ENCODE measurements around the gene PDE8A.
"Not testable (repeated sequence)": the region's sequence is repeated elsewhere in the genome, so short reads cannot be mapped to it uniquely, and the experiment has no call there.

Gene PDE8A

DNA sequence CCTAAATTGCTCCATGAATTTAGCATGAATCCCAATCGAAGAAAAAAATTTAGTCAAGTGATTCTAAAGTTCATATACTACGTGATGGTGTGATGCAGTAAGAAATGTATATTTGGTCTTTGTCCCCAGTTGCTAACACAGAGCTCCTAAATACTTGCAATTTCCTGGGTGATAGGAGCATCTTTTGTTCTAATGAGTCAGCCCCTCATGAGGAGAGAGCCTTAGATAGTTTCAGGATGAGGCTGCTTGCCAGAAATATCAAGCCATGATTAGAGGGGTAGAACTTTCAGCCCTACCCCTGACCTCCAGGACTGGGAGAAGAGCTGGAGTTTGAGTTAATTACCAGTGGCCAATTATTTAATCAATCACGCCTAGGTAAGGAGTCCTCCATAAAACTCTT, 170.2 kb downstream of the PDE8A start:
- Histone ChIP-seq H3K4me3 (ENCODE audit: low read depth in 1 of 2, low read length in 2 of 2) (no peak overlapping the region), H3K4me1 (ENCODE audit: insufficient read depth, low read length) (no peaks in the 10 kb centered on the region), H3K36me3 (ENCODE audit: insufficient read depth, low read length) (no peaks in the 10 kb centered on the region), H3K9me3 (ENCODE audit: low read length) (no peaks in the 10 kb centered on the region), H3K9ac (ENCODE audit: low read length) (no peak overlapping the region), H3K27ac (ENCODE audit: low read depth, low read length) (no peak overlapping the region), H3K27me3 (ENCODE audit: control insufficient read depth in 1 of 2, insufficient read depth in 2 of 2, low read length in 2 of 2) (no peaks in the 10 kb centered on the region)

DNA sequence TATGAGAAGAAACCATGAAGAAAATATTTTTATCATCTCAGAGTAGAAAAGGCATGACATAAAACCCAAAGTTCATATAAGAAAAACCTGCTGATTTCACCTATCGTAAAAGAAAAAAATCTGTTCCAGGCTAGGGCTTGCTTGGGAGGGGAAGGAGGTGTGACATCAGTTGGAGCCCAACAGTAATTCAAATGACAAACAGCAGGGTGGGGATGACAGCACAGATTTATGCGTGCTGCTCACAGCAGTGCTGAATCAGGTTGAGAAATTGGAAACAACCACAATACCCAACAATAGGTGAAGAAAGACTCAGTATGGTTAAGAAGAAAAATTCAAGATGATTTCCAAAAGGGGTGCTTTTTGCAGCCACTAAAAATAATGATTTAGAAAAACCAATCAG, 172.4 kb downstream of the PDE8A start:
- no peaks in the 10 kb centered on the region for H3K27me3 ChIP-seq (ENCODE audit: control insufficient read depth in 1 of 2, insufficient read depth in 2 of 2, low read length in 2 of 2)
- no peaks in the 10 kb centered on the region for H3K9me3 ChIP-seq (ENCODE audit: low read length)
- H3K36me3 ChIP-seq (ENCODE audit: insufficient read depth, low read length) = no peaks in the 10 kb centered on the region
- H3K4me3 ChIP-seq (ENCODE audit: low read depth in 1 of 2, low read length in 2 of 2) = no peak overlapping the region
- H3K9ac ChIP-seq (ENCODE audit: low read length) = no peak overlapping the region
- no peak overlapping the region for H3K27ac ChIP-seq (ENCODE audit: low read depth, low read length)
- H3K4me1 ChIP-seq (ENCODE audit: insufficient read depth, low read length) = no peaks in the 10 kb centered on the region

DNA sequence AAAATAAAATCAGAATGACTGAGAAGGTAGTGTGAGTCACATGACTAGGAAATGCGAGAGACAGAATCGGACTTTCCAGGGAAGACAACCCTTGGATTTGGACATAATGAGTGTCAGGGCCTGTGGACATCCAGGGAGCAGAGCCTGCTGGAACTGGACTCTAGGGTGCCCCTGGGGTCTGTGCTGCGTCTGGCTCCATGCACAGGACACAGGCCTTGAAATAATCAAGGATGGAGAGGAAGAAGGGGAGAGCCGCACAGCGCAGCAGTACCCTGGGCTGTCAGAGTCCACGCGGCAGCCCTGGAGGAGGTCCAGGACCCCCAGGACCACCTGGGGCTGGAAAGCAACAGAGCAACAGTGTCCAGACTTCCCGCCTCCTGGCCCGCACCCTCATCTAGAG, 173.7 kb downstream of the PDE8A start:
- H3K27ac ChIP-seq (ENCODE audit: low read depth, low read length) = no peak overlapping the region
- no peak overlapping the region for H3K9ac ChIP-seq (ENCODE audit: low read length)
- no peaks in the 10 kb centered on the region for H3K9me3 ChIP-seq (ENCODE audit: low read length)
- H3K4me1 ChIP-seq (ENCODE audit: insufficient read depth, low read length) = no peaks in the 10 kb centered on the region
- H3K27me3 ChIP-seq (ENCODE audit: control insufficient read depth in 1 of 2, insufficient read depth in 2 of 2, low read length in 2 of 2) = no peaks in the 10 kb centered on the region
- H3K36me3 ChIP-seq (ENCODE audit: insufficient read depth, low read length) = no peaks in the 10 kb centered on the region
- H3K4me3 ChIP-seq (ENCODE audit: low read depth in 1 of 2, low read length in 2 of 2) = no peak overlapping the region

DNA sequence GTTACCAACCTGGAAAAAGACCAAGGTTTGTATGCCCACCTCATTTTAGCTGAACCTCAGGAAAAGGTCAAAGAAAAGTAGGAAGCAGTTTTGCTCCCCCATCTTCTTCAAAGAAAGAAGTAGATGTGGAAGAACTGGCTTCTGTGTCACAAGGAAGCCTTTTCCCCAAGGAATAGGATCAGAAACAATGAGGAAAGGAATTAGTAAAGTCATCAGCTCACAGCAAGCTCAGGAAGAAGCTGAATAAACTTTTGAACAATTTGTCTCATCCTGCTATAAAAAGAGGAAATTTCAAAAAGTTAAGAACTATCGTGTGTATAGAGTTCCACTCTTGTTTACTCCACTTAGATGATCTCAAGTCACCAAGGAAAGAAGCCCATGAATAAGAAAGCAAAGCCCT, 174.2 kb downstream of the PDE8A start:
- no peaks in the 10 kb centered on the region for H3K27me3 ChIP-seq (ENCODE audit: control insufficient read depth in 1 of 2, insufficient read depth in 2 of 2, low read length in 2 of 2)
- no peak overlapping the region for H3K27ac ChIP-seq (ENCODE audit: low read depth, low read length)
- no peaks in the 10 kb centered on the region for H3K36me3 ChIP-seq (ENCODE audit: insufficient read depth, low read length)
- no peak overlapping the region for H3K9ac ChIP-seq (ENCODE audit: low read length)
- H3K4me1 ChIP-seq (ENCODE audit: insufficient read depth, low read length) = no peaks in the 10 kb centered on the region
- no peak overlapping the region for H3K4me3 ChIP-seq (ENCODE audit: low read depth in 1 of 2, low read length in 2 of 2)
- H3K9me3 ChIP-seq (ENCODE audit: low read length) = no peaks in the 10 kb centered on the region

DNA sequence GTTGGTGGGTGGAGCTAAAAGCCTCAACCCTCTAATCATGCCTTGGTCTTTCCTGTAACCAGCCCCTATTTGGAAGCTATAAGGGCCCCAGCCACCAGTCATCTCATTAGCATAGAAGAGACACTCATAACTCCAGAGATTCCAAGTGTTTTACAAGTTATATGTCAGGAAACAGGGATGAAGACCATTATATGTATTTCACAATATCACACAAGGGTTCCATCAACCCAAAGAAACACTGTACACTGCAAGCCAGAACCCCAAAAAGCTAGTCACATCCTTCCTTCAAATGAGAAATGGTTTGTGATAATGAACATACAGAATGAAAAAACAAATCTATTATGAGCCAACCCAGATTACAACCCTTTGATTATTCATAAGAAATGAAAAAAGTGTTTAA, 175.7 kb downstream of the PDE8A start:
- Histone ChIP-seq H3K27ac (ENCODE audit: low read depth, low read length) (no peak overlapping the region), H3K36me3 (ENCODE audit: insufficient read depth, low read length) (no peaks in the 10 kb centered on the region), H3K9ac (ENCODE audit: low read length) (no peak overlapping the region), H3K9me3 (ENCODE audit: low read length) (no peaks in the 10 kb centered on the region), H3K27me3 (ENCODE audit: control insufficient read depth in 1 of 2, insufficient read depth in 2 of 2, low read length in 2 of 2) (no peaks in the 10 kb centered on the region), H3K4me3 (ENCODE audit: low read depth in 1 of 2, low read length in 2 of 2) (no peak overlapping the region), H3K4me1 (ENCODE audit: insufficient read depth, low read length) (no peaks in the 10 kb centered on the region)

DNA sequence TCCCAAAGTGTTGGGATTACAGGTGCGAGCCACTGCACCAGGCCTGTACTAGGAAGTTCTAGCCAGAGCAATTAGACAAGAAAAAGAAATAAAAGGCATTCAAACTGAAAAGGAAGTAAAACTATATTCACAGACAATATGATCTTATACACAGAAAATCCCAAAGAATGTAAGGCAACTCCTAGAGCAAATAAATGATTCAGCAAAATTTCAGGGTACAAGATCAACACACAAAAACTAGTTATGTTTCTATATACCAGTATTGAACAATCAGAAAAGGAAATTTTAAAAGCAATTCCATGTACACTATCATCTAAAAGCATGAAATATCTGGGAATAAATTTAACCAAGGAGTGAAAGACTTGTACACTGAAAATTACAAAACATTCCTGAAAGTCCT, 180.6 kb downstream of the PDE8A start:
- Histone ChIP-seq H3K4me1 (ENCODE audit: insufficient read depth, low read length) (no peaks in the 10 kb centered on the region), H3K27me3 (ENCODE audit: control insufficient read depth in 1 of 2, insufficient read depth in 2 of 2, low read length in 2 of 2) (no peaks in the 10 kb centered on the region), H3K4me3 (ENCODE audit: low read depth in 1 of 2, low read length in 2 of 2) (no peak overlapping the region), H3K9ac (ENCODE audit: low read length) (no peak overlapping the region), H3K27ac (ENCODE audit: low read depth, low read length) (no peak overlapping the region), H3K36me3 (ENCODE audit: insufficient read depth, low read length) (no peaks in the 10 kb centered on the region), H3K9me3 (ENCODE audit: low read length) (no peaks in the 10 kb centered on the region)

DNA sequence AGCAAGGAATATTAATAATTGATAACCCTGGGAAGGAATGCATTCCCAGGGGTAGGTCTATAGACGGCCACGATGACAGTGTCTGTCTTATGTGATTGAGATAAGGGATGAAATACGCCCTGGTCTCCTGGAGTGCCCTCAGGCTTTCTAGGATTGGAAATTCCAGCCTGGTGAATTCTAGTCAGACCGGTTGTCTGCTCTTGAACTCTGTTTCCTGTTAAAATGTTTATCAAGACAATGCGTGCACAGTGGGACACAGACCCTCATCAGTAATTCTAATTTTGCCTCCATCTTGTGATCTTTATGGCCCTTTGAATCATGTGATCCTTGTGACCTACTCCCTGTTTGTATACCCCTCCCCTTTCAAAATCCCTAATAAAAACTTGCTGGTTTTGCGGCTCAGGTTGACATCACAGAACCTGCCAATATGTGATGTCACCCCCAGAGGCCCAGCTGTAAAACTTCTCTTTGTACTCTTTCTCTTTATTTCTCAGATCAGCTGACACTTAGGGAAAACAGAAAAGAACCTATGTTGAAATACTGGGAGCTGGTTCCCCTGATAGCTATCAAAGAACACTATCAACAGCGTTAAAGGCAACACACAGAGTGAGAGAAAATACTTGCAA, 183.3 kb downstream of the PDE8A start:
- Histone ChIP-seq H3K9me3 (ENCODE audit: low read length) (no peaks in the 10 kb centered on the region), H3K36me3 (ENCODE audit: insufficient read depth, low read length) (no peaks in the 10 kb centered on the region), H3K27ac (ENCODE audit: low read depth, low read length) (no peak overlapping the region), H3K27me3 (ENCODE audit: control insufficient read depth in 1 of 2, insufficient read depth in 2 of 2, low read length in 2 of 2) (peaks cover 0 to 9% of the 10 kb centered on the region in 2 donors), H3K9ac (ENCODE audit: low read length) (no peak overlapping the region), H3K4me3 (ENCODE audit: low read depth in 1 of 2, low read length in 2 of 2) (no peak overlapping the region), H3K4me1 (ENCODE audit: insufficient read depth, low read length) (no peaks in the 10 kb centered on the region)

DNA sequence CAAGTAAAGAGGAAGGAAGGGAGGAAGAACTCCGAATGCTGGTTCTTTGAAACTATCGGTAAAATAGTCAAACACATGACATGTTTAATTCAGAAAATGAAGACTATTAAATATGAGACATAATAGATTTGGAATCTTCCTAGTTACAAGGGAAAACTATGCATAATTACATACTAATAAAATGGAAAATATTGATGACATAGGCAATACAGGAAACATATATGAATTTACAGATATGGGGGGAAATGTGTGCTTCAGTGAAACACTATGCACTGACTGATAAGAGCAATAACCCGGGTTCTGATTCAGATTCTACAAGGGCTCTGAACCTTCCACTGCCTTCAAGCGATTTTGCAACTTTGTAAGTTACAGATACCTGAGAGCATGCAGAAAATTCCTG, 185.9 kb downstream of the PDE8A start:
- H3K27ac ChIP-seq (ENCODE audit: low read depth, low read length) = no peak overlapping the region
- no peaks in the 10 kb centered on the region for H3K4me1 ChIP-seq (ENCODE audit: insufficient read depth, low read length)
- peaks cover 0 to 9% of the 10 kb centered on the region in 2 donors for H3K27me3 ChIP-seq (ENCODE audit: control insufficient read depth in 1 of 2, insufficient read depth in 2 of 2, low read length in 2 of 2)
- no peaks in the 10 kb centered on the region for H3K36me3 ChIP-seq (ENCODE audit: insufficient read depth, low read length)
- no peak overlapping the region for H3K4me3 ChIP-seq (ENCODE audit: low read depth in 1 of 2, low read length in 2 of 2)
- H3K9ac ChIP-seq (ENCODE audit: low read length) = no peak overlapping the region
- no peaks in the 10 kb centered on the region for H3K9me3 ChIP-seq (ENCODE audit: low read length)

DNA sequence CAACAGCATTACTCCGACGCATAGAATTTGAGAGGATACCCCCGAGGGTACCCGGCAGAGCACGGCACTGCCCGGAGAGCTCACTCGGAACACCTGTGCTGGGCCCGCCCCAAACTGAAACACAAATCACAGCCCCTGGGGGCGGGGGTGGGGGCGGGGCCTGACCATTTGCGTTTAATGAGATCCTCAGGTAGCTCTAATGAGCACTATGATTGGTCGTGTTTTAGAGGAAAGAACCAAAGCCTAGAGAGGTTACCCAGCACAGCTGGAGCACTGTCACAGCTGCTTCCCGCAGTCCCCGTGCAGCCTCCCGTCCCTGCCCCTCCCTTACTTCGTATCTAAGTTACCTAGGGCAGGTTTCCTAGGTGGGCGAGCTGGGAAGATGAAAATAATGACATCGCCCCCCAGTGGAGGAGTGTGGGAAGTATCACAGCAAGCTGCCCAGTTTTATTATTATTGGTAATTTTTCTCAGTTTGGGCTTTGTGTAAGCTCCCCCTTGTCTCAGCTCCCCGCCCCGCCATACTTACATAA, 187.1 kb downstream of the PDE8A start:
- Histone ChIP-seq H3K9ac (ENCODE audit: low read length) (no peak overlapping the region), H3K9me3 (ENCODE audit: low read length) (no peaks in the 10 kb centered on the region), H3K27me3 (ENCODE audit: control insufficient read depth in 1 of 2, insufficient read depth in 2 of 2, low read length in 2 of 2) (peaks cover 0 to 9% of the 10 kb centered on the region in 2 donors), H3K4me1 (ENCODE audit: insufficient read depth, low read length) (no peaks in the 10 kb centered on the region), H3K4me3 (ENCODE audit: low read depth in 1 of 2, low read length in 2 of 2) (no peak overlapping the region), H3K27ac (ENCODE audit: low read depth, low read length) (no peak overlapping the region), H3K36me3 (ENCODE audit: insufficient read depth, low read length) (no peaks in the 10 kb centered on the region)

DNA sequence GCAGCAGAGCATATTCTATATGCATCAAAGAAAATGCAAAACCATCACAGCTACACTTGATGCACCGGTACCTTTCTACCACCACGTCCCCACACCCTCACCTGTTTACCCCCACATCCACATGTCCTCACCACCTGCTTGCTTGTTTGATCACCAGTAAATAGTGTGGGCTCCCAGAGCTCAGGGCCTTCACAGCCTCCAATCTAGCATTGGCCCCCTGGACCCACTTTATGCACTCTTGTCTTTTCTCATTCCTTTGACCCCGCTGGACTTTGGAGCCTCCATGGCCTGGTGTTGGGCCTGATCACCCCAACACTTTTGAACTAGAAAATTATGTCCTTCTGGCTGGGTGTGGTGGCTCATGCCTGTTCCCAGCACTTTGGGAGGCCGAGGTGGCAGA, 190.1 kb downstream of the PDE8A start:
- Histone ChIP-seq H3K4me1 (ENCODE audit: insufficient read depth, low read length) (no peaks in the 10 kb centered on the region), H3K27ac (ENCODE audit: low read depth, low read length) (no peak overlapping the region), H3K9ac (ENCODE audit: low read length) (no peak overlapping the region), H3K4me3 (ENCODE audit: low read depth in 1 of 2, low read length in 2 of 2) (no peak overlapping the region), H3K27me3 (ENCODE audit: control insufficient read depth in 1 of 2, insufficient read depth in 2 of 2, low read length in 2 of 2) (peaks cover 0 to 9% of the 10 kb centered on the region in 2 donors), H3K9me3 (ENCODE audit: low read length) (no peaks in the 10 kb centered on the region), H3K36me3 (ENCODE audit: insufficient read depth, low read length) (no peaks in the 10 kb centered on the region)

DNA sequence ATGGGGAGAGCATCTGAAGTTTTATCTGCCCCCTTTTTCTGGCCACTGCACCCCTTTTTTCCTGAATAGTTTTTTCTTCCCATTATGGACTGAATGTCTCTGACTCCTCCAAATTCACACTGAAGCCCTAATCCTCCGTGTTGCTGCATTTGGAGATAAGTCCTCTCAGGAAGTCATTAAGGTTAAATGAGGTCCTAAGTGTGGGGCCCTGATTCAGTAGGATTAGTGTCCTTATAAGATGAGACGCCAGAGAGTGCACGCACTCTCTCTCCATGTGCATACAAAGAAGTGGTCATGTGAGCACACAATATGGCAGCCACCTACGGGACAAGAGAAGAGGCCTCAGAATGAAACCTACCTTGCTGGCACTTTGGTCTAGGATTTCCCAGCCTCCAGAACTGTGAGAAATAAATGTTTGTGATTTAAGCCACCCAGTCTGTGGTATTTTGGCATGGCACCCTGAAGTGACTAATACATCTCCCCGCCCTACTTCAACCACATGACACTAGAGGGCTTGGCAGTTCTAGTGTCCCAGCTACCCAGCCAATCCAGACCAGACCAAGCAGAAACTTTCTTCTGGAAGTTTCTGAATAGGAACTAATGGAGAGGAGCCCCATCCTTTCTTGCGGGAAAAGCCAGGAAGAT, 191.3 kb downstream of the PDE8A start:
- Histone ChIP-seq H3K36me3 (ENCODE audit: insufficient read depth, low read length) (no peaks in the 10 kb centered on the region), H3K9me3 (ENCODE audit: low read length) (no peaks in the 10 kb centered on the region), H3K4me3 (ENCODE audit: low read depth in 1 of 2, low read length in 2 of 2) (no peak overlapping the region), H3K4me1 (ENCODE audit: insufficient read depth, low read length) (no peaks in the 10 kb centered on the region), H3K27me3 (ENCODE audit: control insufficient read depth in 1 of 2, insufficient read depth in 2 of 2, low read length in 2 of 2) (peaks cover 0 to 9% of the 10 kb centered on the region in 2 donors), H3K27ac (ENCODE audit: low read depth, low read length) (no peak overlapping the region), H3K9ac (ENCODE audit: low read length) (no peak overlapping the region)

DNA sequence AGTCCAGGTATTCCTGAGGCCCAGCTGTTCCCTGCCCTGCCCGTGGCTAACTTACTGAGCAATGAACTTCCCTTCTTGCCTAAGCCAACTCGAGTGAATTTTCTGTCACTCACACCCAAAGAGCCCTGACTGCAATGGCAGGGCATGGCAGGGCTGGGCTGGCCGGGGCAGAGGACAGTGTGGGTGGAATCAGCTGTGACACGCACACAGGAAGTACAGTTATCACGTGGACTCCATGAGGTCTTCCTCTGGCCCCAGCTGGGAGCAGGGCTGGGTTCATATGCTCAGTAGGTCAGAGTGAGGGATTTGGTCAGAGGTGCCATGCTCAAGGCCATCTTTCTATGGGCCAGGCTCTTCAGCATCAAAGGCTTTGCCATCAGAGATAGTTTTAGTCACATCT, 192.0 kb downstream of the PDE8A start:
- not testable (repeated sequence) for H3K4me3 ChIP-seq (ENCODE audit: low read depth in 1 of 2, low read length in 2 of 2); H3K4me1 ChIP-seq (ENCODE audit: insufficient read depth, low read length); H3K27ac ChIP-seq (ENCODE audit: low read depth, low read length); H3K27me3 ChIP-seq (ENCODE audit: control insufficient read depth in 1 of 2, insufficient read depth in 2 of 2, low read length in 2 of 2); H3K9ac ChIP-seq (ENCODE audit: low read length); H3K9me3 ChIP-seq (ENCODE audit: low read length); H3K36me3 ChIP-seq (ENCODE audit: insufficient read depth, low read length)
